Liver (tissue), 9 donors: ENCODE results near the gene GRAMD2B. TPM values are rescaled to one million over a fixed set of nuclear protein-coding genes. Genes with fewer than 3 reads are reported as not detected.

ENCODE experiments used
- DNase-seq: peaks from one replicate; pipeline ENCODE4 v3.0.0-alpha.2; 2017; ENCODE audit warnings: low spot score
- H3K27ac ChIP-seq, 2 donors: one replicate each; pipeline ENCODE4 v1.7.0; 2013; ENCODE audit warnings: inconsistent platforms in 2 of 2, low read length in 2 of 2, control low read depth in 1 of 2, low read depth in 1 of 2, mild to moderate bottlenecking in 1 of 2
- H3K27me3 ChIP-seq, 4 donors: one replicate each; pipeline versions ENCODE4 v1.6.1 to v1.7.0; 2013; ENCODE audit warnings: low read length in 3 of 4, inconsistent platforms in 1 of 4, mild to moderate bottlenecking in 1 of 4, moderate library complexity in 1 of 4; ENCODE audit not compliant: control insufficient read depth in 4 of 4, insufficient read depth in 4 of 4
- H3K36me3 ChIP-seq, 4 donors: one replicate each; pipeline versions ENCODE4 v1.6.1 to v1.7.0; 2013; ENCODE audit warnings: low read length in 3 of 4, mild to moderate bottlenecking in 3 of 4, low read depth in 1 of 4, moderate library complexity in 1 of 4; ENCODE audit not compliant: control insufficient read depth in 4 of 4, insufficient read depth in 3 of 4
- H3K4me1 ChIP-seq, 4 donors: one replicate each; pipeline versions ENCODE4 v1.6.1 to v1.7.0; 2013; ENCODE audit warnings: low read length in 3 of 4, mild to moderate bottlenecking in 3 of 4, moderate library complexity in 1 of 4; ENCODE audit not compliant: control insufficient read depth in 4 of 4, insufficient read depth in 4 of 4
- H3K4me3 ChIP-seq, 3 donors: one replicate each; pipeline versions ENCODE4 v1.6.1 to v1.7.0; 2013; ENCODE audit warnings: low read length in 3 of 3, control low read depth in 1 of 3, low read depth in 1 of 3, mild to moderate bottlenecking in 1 of 3
- H3K9ac ChIP-seq, 2 donors: one replicate each; pipeline ENCODE4 v1.7.0; 2013; ENCODE audit warnings: low read length in 2 of 2, mild to moderate bottlenecking in 2 of 2, moderate library complexity in 2 of 2, control low read depth in 1 of 2, low read depth in 1 of 2
- H3K9me3 ChIP-seq, 4 donors: one replicate each; pipeline versions ENCODE4 v1.6.1 to v1.7.0; 2013; ENCODE audit warnings: low read length in 3 of 4; ENCODE audit not compliant: control insufficient read depth in 4 of 4
- EGR1 ChIP-seq, 2 donors: IDR thresholded peaks; 2 replicates each; pipeline ENCODE4 v1.6.1; 2016 to 2018; ENCODE audit warnings: antibody characterized with exemption in 2 of 2, low read depth in 2 of 2
- FOXA1 ChIP-seq: IDR thresholded peaks from 2 replicates; pipeline ENCODE4 v1.6.1; 2016; ENCODE audit warnings: antibody characterized with exemption
- GABPA ChIP-seq, 2 donors: IDR thresholded peaks in 1 of 2; conservative IDR thresholded peaks in 1 of 2; 2 replicates each; pipeline ENCODE4 v1.6.1; 2016; ENCODE audit warnings: antibody characterized with exemption in 2 of 2, mild to moderate bottlenecking in 1 of 2, moderate library complexity in 1 of 2
- HNF4A ChIP-seq, 2 donors: conservative IDR thresholded peaks; 2 replicates each; pipeline ENCODE4 v1.6.1; 2016; ENCODE audit warnings: antibody characterized with exemption in 2 of 2, mild to moderate bottlenecking in 2 of 2
- HNF4G ChIP-seq: IDR thresholded peaks from 2 replicates; pipeline ENCODE4 v1.6.1; 2016; ENCODE audit warnings: antibody characterized with exemption
- JUND ChIP-seq, 2 donors: IDR thresholded peaks; 2 replicates each; pipeline ENCODE4 v1.6.1; 2016; ENCODE audit warnings: antibody characterized with exemption in 2 of 2
- NR2F2 ChIP-seq: IDR thresholded peaks from 2 replicates; pipeline ENCODE4 v1.6.1; 2016; ENCODE audit warnings: antibody characterized with exemption
- RAD21 ChIP-seq, 2 donors: IDR thresholded peaks; 2 replicates each; pipeline ENCODE4 v1.6.1; 2016; ENCODE audit warnings: antibody characterized with exemption in 2 of 2, mild to moderate bottlenecking in 2 of 2
- RXRA ChIP-seq, 2 donors: IDR thresholded peaks; 2 replicates each; pipeline ENCODE4 v1.6.1; 2017 to 2018; ENCODE audit warnings: antibody characterized with exemption in 2 of 2, mild to moderate bottlenecking in 1 of 2
- SP1 ChIP-seq: IDR thresholded peaks from 2 replicates; pipeline ENCODE4 v1.6.1; 2018; ENCODE audit warnings: antibody characterized with exemption, mild to moderate bottlenecking
- TAF1 ChIP-seq: conservative IDR thresholded peaks from 2 replicates; pipeline ENCODE4 v1.6.1; 2016; ENCODE audit warnings: antibody characterized with exemption, mild to moderate bottlenecking
- WGBS: extraction: QIAGEN DNeasy Blood & Tissue Kit; methylation state at CpG from one replicate; pipeline ENCODE4 v1.1.7; 2013; 5-methylcytosine and 5-hydroxymethylcytosine counted together
- polyA plus RNA-seq, 2 donors: library from polyadenylated mRNA; stranded (reverse) in 1 of 2; unstranded in 1 of 2; fragments of 200-250 nt in 1 of 2; fragments of >200 nt in 1 of 2; fragmentation: Nextera tagmentation in 1 of 2; extraction: Ambion mirVana in 1 of 2; gene quantifications; one replicate each; pipeline versions ENCODE4 v1.2.1 to v1.2.3, GENCODE V29; 2013 to 2015
- total RNA-seq, 2 donors: library from RNA; depleted of rRNA; stranded (reverse); fragments of >200 nt; gene quantifications; one replicate each; pipeline ENCODE4 v1.2.3, GENCODE V29; 2014
- TF ChIP-seq, protein P1 (sequence below): IDR thresholded peaks from 2 replicates; pipeline ENCODE4 v1.6.1; 2016; ENCODE audit warnings: antibody characterized with exemption
- TF ChIP-seq, protein P2 (sequence below): IDR thresholded peaks from 2 replicates; pipeline ENCODE4 v1.6.1; 2016; ENCODE audit warnings: antibody characterized with exemption
- TF ChIP-seq, protein P3 (sequence below): fragments of 150-350 bp; IDR thresholded peaks from 2 replicates; pipeline ENCODE4 v1.5.1; 2017; ENCODE audit warnings: improper control_type of control experiment, low read depth, low read length; ENCODE audit not compliant: missing input control
- TF ChIP-seq, protein P4 (sequence below): IDR thresholded peaks from 2 replicates; pipeline ENCODE4 v1.6.1; 2016; ENCODE audit warnings: antibody characterized with exemption, mild to moderate bottlenecking
- donor health status: healthy.
- donor health status: healthy.
- donor health status: healthy.
- donor health status: healthy.
- donor health status: healthy.

The GRAMD2B gene
- total and polyA plus RNA-seq, 4 donors: 6.5 to 24.1 (median 13.5) TPM

DNA sequence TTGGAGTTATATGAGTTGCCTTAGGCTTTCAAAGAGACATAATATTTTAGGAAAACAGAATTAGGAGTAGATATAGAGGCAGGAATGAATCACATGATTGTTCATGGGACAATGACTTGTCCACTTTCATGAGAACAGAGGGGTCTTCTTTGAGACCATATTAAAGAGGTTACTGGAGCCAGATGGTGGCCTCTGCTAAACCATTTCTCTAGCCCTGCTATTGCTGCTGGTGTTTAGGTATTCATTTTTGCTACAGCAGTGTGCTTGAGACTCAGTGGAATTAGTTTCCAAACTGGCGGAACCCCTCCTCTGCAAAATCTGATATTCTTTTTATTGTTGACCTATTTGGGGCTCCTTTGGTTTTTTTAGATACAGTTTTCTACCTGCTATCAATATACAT, 31.3 kb downstream of the GRAMD2B start:
- H3K9me3 ChIP-seq: no peaks in the 10 kb centered on the region
- H3K4me3 ChIP-seq: no peak overlapping the region
- no peak overlapping the region for H3K27ac ChIP-seq
- no peaks in the 10 kb centered on the region for H3K27me3 ChIP-seq
- H3K36me3 ChIP-seq: peaks cover 0 to 5% (median 2%) of the 10 kb centered on the region in 4 donors
- WGBS: 100% methylated on average over 1 of the region's 1 CpG
- TF ChIP-seq GABPA (IDR thresholded peaks at IDR 0.05 in 1 of 2, conservative IDR thresholded peaks at IDR 0.05 in 1 of 2) (no peak), RAD21 (IDR thresholded peaks at IDR 0.05) (no peak), RXRA (IDR thresholded peaks at IDR 0.05) (no peak), HNF4G (no peak), SP1 (no peak), JUND (IDR thresholded peaks at IDR 0.05) (no peak), FOXA1 (no peak), EGR1 (IDR thresholded peaks at IDR 0.05; ENCODE audit: low read depth in 2 of 2) (no peak), NR2F2 (no peak), TAF1 (no peak), HNF4A (conservative IDR thresholded peaks at IDR 0.05) (no peak)
- TF ChIP-seq, protein P1, sequence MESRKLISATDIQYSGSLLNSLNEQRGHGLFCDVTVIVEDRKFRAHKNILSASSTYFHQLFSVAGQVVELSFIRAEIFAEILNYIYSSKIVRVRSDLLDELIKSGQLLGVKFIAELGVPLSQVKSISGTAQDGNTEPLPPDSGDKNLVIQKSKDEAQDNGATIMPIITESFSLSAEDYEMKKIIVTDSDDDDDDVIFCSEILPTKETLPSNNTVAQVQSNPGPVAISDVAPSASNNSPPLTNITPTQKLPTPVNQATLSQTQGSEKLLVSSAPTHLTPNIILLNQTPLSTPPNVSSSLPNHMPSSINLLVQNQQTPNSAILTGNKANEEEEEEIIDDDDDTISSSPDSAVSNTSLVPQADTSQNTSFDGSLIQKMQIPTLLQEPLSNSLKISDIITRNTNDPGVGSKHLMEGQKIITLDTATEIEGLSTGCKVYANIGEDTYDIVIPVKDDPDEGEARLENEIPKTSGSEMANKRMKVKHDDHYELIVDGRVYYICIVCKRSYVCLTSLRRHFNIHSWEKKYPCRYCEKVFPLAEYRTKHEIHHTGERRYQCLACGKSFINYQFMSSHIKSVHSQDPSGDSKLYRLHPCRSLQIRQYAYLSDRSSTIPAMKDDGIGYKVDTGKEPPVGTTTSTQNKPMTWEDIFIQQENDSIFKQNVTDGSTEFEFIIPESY: no peak
- TF ChIP-seq, protein P2, sequence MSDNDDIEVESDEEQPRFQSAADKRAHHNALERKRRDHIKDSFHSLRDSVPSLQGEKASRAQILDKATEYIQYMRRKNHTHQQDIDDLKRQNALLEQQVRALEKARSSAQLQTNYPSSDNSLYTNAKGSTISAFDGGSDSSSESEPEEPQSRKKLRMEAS: no peak
- TF ChIP-seq, protein P3, sequence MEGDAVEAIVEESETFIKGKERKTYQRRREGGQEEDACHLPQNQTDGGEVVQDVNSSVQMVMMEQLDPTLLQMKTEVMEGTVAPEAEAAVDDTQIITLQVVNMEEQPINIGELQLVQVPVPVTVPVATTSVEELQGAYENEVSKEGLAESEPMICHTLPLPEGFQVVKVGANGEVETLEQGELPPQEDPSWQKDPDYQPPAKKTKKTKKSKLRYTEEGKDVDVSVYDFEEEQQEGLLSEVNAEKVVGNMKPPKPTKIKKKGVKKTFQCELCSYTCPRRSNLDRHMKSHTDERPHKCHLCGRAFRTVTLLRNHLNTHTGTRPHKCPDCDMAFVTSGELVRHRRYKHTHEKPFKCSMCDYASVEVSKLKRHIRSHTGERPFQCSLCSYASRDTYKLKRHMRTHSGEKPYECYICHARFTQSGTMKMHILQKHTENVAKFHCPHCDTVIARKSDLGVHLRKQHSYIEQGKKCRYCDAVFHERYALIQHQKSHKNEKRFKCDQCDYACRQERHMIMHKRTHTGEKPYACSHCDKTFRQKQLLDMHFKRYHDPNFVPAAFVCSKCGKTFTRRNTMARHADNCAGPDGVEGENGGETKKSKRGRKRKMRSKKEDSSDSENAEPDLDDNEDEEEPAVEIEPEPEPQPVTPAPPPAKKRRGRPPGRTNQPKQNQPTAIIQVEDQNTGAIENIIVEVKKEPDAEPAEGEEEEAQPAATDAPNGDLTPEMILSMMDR: no peak
- TF ChIP-seq, protein P4, sequence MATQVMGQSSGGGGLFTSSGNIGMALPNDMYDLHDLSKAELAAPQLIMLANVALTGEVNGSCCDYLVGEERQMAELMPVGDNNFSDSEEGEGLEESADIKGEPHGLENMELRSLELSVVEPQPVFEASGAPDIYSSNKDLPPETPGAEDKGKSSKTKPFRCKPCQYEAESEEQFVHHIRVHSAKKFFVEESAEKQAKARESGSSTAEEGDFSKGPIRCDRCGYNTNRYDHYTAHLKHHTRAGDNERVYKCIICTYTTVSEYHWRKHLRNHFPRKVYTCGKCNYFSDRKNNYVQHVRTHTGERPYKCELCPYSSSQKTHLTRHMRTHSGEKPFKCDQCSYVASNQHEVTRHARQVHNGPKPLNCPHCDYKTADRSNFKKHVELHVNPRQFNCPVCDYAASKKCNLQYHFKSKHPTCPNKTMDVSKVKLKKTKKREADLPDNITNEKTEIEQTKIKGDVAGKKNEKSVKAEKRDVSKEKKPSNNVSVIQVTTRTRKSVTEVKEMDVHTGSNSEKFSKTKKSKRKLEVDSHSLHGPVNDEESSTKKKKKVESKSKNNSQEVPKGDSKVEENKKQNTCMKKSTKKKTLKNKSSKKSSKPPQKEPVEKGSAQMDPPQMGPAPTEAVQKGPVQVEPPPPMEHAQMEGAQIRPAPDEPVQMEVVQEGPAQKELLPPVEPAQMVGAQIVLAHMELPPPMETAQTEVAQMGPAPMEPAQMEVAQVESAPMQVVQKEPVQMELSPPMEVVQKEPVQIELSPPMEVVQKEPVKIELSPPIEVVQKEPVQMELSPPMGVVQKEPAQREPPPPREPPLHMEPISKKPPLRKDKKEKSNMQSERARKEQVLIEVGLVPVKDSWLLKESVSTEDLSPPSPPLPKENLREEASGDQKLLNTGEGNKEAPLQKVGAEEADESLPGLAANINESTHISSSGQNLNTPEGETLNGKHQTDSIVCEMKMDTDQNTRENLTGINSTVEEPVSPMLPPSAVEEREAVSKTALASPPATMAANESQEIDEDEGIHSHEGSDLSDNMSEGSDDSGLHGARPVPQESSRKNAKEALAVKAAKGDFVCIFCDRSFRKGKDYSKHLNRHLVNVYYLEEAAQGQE: no peak
- no peak for DNase-seq
- no peaks in the 10 kb centered on the region for H3K4me1 ChIP-seq
- no peak overlapping the region for H3K9ac ChIP-seq

DNA sequence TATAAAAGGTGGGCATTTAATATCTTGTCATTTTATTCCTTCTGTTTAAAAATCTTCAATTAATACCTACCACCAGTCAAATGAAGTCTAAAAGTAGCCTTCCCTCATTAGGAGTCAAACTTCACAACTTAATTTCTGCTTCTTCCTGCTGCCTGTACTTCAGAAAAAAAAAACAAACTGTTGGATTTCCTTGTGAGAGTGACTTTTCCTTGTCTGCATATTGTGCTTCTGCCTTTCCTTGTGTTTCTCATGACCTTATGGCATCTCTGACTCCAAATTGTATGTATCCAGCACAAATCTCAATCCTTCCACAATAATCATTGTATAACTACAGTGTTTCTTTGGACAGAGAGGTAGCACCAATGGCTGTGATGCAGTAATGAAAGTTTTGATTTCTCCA, 32.1 kb downstream of the GRAMD2B start:
- Histone ChIP-seq H3K27ac (no peak overlapping the region), H3K4me3 (no peak overlapping the region), H3K9ac (no peak overlapping the region), H3K9me3 (no peaks in the 10 kb centered on the region), H3K4me1 (no peaks in the 10 kb centered on the region), H3K36me3 (peaks cover 0 to 2% (median 2%) of the 10 kb centered on the region in 4 donors), H3K27me3 (no peaks in the 10 kb centered on the region)
- peak; percentile 8 for TF ChIP-seq NR2F2
- TF ChIP-seq, protein P2: no peak
- no peak for DNase-seq
